SK-N-SH (cell line): Measurements from ENCODE around the gene SPTSSB. TPM values are rescaled to one million over a fixed set of nuclear protein-coding genes. Genes with fewer than 3 reads are reported as not detected.

ENCODE experiments used
- CTCF ChIA-PET: fragments of 300-600, 350-600 bp; formaldehyde crosslinking; extraction: SDS; loops from one replicate; lab custom pipeline; 2021; lab: Yijun Ruan, JAX
- POLR2A ChIA-PET: fragments of 350-600 bp; sonication (Branson Sonifier 250); formaldehyde crosslinking; extraction: SDS; loops from one replicate; lab custom pipeline; 2020; ENCODE audit warnings: antibody characterized with exemption, inconsistent platforms; lab: Yijun Ruan, JAX
- DNase-seq: peaks from one replicate; pipeline ENCODE4 v3.0.0; 2012
- H2AFZ ChIP-seq: fragments of 200-600 bp; sonication (generic); 2 replicates; pipeline ENCODE4 v1.8.1; 2016; ENCODE audit warnings: antibody characterized with exemption, mild to moderate bottlenecking, low read depth
- H3F3A ChIP-seq: fragments of 200-600 bp; sonication (generic); replicated peaks from 2 replicates; pipeline ENCODE3; 2016; ENCODE audit warnings: antibody characterized with exemption, mild to moderate bottlenecking; ENCODE audit not compliant: insufficient read depth
- H3K27ac ChIP-seq, 2 experiments: fragments of 200-500 bp in 1 of 2; fragments of 200-600 bp in 1 of 2; sonication (Bioruptor generic) in 1 of 2; sonication (generic), shearing (Covaris generic) in 1 of 2; 2 replicates each; pipeline versions ENCODE4 v1.5.1 to v1.6.1; 2014 to 2016; ENCODE audit warnings: low read depth in 2 of 2, inconsistent platforms in 1 of 2, low read length in 1 of 2, mild to moderate bottlenecking in 1 of 2, mixed read lengths in 1 of 2
- H3K27me3 ChIP-seq: fragments of 200-600 bp; sonication (generic), shearing (Covaris generic); 2 replicates; pipeline ENCODE4 v1.6.1; 2016; ENCODE audit warnings: mixed run types; ENCODE audit not compliant: insufficient read depth
- H3K36me3 ChIP-seq, 2 experiments: fragments of 200-500 bp in 1 of 2; fragments of 200-600 bp in 1 of 2; sonication (Bioruptor generic) in 1 of 2; sonication (generic) in 1 of 2; replicated peaks in 1 of 2; 2 replicates each; pipeline versions ENCODE3 to v1.5.1; 2014 to 2016; ENCODE audit warnings: low read length in 1 of 2, mild to moderate bottlenecking in 1 of 2; ENCODE audit not compliant: insufficient read depth in 2 of 2, control insufficient read depth in 1 of 2
- H3K4me1 ChIP-seq, 2 experiments: fragments of 200-500 bp in 1 of 2; fragments of 200-600 bp in 1 of 2; sonication (Bioruptor generic) in 1 of 2; sonication (generic), shearing (Covaris generic) in 1 of 2; 2 replicates each; pipeline versions ENCODE4 v1.5.1 to v1.6.1; 2014 to 2016; ENCODE audit warnings: low read depth in 1 of 2, low read length in 1 of 2, mixed run types in 1 of 2; ENCODE audit not compliant: insufficient read depth in 2 of 2, control insufficient read depth in 1 of 2
- H3K4me2 ChIP-seq: fragments of 200-600 bp; sonication (generic), shearing (Covaris generic); 2 replicates; pipeline ENCODE4 v1.6.1; 2017; ENCODE audit warnings: mixed run types
- H3K4me3 ChIP-seq, 2 experiments: fragments of 200-500 bp in 1 of 2; fragments of 200-600 bp in 1 of 2; sonication (Bioruptor generic) in 1 of 2; sonication (generic), shearing (Covaris generic) in 1 of 2; 2 replicates each; pipeline versions ENCODE4 v1.5.1 to v1.8.1; 2014 to 2016; ENCODE audit warnings: low read depth in 2 of 2, inconsistent platforms in 1 of 2, low read length in 1 of 2, mild to moderate bottlenecking in 1 of 2, mixed read lengths in 1 of 2, moderate library complexity in 1 of 2
- H3K79me2 ChIP-seq: fragments of 200-600 bp; sonication (generic); 2 replicates; pipeline ENCODE4 v1.8.1; 2017; ENCODE audit warnings: mild to moderate bottlenecking; ENCODE audit not compliant: insufficient read depth
- H3K9ac ChIP-seq: fragments of 200-600 bp; sonication (generic); 2 replicates; pipeline ENCODE4 v1.6.1; 2017; ENCODE audit warnings: mixed run types
- H3K9me2 ChIP-seq: fragments of 200-600 bp; sonication (generic); 2 replicates; pipeline ENCODE4 v1.6.1; 2017; ENCODE audit warnings: mixed run types
- H3K9me3 ChIP-seq: fragments of 200-600 bp; sonication (generic); 2 replicates; pipeline ENCODE4 v1.6.1; 2017; ENCODE audit warnings: mixed run types, mild to moderate bottlenecking, moderate library complexity
- H4K20me1 ChIP-seq: fragments of 200-600 bp; sonication (generic); 2 replicates; pipeline ENCODE4 v1.6.1; 2017; ENCODE audit warnings: mild to moderate bottlenecking, mixed run types; ENCODE audit not compliant: insufficient read depth
- CTCF ChIP-seq: fragments of 200-600 bp; sonication (generic); IDR thresholded peaks from 2 replicates; pipeline ENCODE4 v1.6.1; 2017; ENCODE audit warnings: antibody characterized with exemption, mild to moderate bottlenecking, moderate library complexity
- ELF1 ChIP-seq: IDR thresholded peaks from 2 replicates; pipeline ENCODE4 v1.4.0; 2012
- EP300 ChIP-seq, 2 experiments: IDR thresholded peaks; 2 replicates each; pipeline versions ENCODE4 v1.4.0 to v1.6.1; 2012; ENCODE audit warnings: borderline replicate concordance in 1 of 2, low read depth in 1 of 2, low read length in 1 of 2
- EZH2phosphoT487 ChIP-seq: fragments of 200-600 bp; sonication (generic); IDR thresholded peaks from 2 replicates; pipeline ENCODE4 v1.6.1; 2017; ENCODE audit warnings: low read depth, mixed run types, mild to moderate bottlenecking, antibody characterized with exemption, moderate library complexity, borderline replicate concordance
- FOXM1 ChIP-seq: IDR thresholded peaks from 2 replicates; pipeline ENCODE4 v1.4.0; 2012; ENCODE audit warnings: low read depth, mild to moderate bottlenecking
- MEF2A ChIP-seq: IDR thresholded peaks from 2 replicates; pipeline ENCODE4 v1.4.0; 2012; ENCODE audit warnings: low read depth, borderline replicate concordance
- MXI1 ChIP-seq: IDR thresholded peaks from 2 replicates; pipeline ENCODE4 v1.6.1; 2012; ENCODE audit warnings: mild to moderate bottlenecking, low read depth, low read length, improper control_type of control experiment
- NFIC ChIP-seq: IDR thresholded peaks from 2 replicates; pipeline ENCODE4 v1.4.0; 2012; ENCODE audit warnings: borderline replicate concordance
- NRF1 ChIP-seq: IDR thresholded peaks from 2 replicates; pipeline ENCODE4 v1.6.1; 2012; ENCODE audit warnings: low read depth, mild to moderate bottlenecking, low read length
- PBX3 ChIP-seq: IDR thresholded peaks from 2 replicates; pipeline ENCODE4; 2012
- POLR2AphosphoS5 ChIP-seq: IDR thresholded peaks from 2 replicates; pipeline ENCODE4 v1.6.1; 2012; ENCODE audit warnings: low read depth, low read length
- RCOR1 ChIP-seq: fragments of 150-350 bp; IDR thresholded peaks from 2 replicates; pipeline ENCODE4 v1.6.1; 2017; ENCODE audit warnings: antibody characterized with exemption, low read length
- SIN3A ChIP-seq: IDR thresholded peaks from 2 replicates; pipeline ENCODE4 v1.6.1; 2012; ENCODE audit warnings: low read depth, mild to moderate bottlenecking, low read length, moderate library complexity, borderline replicate concordance
- TAF1 ChIP-seq: IDR thresholded peaks from 2 replicates; pipeline ENCODE4 v1.6.1; 2012; ENCODE audit warnings: low read depth, mild to moderate bottlenecking, low read length, moderate library complexity, borderline replicate concordance
- USF1 ChIP-seq: IDR thresholded peaks from 2 replicates; pipeline ENCODE4 v1.4.0; 2012; ENCODE audit warnings: low read depth, borderline replicate concordance
- WGBS: methylation state at CpG from one replicate; pipeline ENCODE4 v1.1.6; 2017; ENCODE audit warnings: low lambda C conversion rate; 5-methylcytosine and 5-hydroxymethylcytosine counted together
- polyA plus RNA-seq, 3 experiments: library from polyadenylated mRNA; depleted of rRNA; stranded (reverse); fragments of >200 nt; gene quantifications; 2 replicates each; pipeline ENCODE4 v1.2.3, GENCODE V29; 2012
- TF ChIP-seq, protein P1 (sequence below): IDR thresholded peaks from 2 replicates; pipeline ENCODE4 v1.4.0; 2012; ENCODE audit warnings: low read depth, borderline replicate concordance

The SPTSSB gene
- polyA plus RNA-seq, 1 of the 3 experiments (the other 2 are of a cell fraction): 0.07 TPM

DNA sequence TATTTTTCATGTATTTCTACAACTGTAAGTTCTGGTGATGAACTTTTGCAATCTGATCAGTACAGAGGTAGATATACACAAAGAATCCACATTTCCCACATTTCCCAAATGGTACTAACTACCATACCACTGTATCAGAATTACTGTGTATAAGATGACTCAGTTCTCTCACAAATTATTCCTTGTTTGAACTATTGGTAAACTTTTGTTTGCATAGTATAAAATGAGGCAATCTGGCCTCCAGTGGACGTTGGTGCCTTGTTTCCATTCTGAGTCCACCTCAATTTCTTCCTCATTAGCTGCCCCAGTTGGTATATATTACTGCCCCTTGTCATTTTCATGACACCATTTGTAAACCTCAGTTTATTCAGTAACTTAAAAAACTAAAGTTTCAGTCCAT, 38.5 kb downstream of the SPTSSB start:
- DNase-seq: no peak
- Histone ChIP-seq H3F3A (no peaks in the 10 kb centered on the region), H3K9me3 (no peaks in the 10 kb centered on the region), H3K4me2 (no peak overlapping the region), H3K27me3 (no peaks in the 10 kb centered on the region), H3K27ac (no peak overlapping the region), H3K4me3 (no peak overlapping the region), H3K36me3 (no peaks in the 10 kb centered on the region), H3K9ac (no peak overlapping the region), H4K20me1 (no peaks in the 10 kb centered on the region), H3K4me1 (no peaks in the 10 kb centered on the region), H3K9me2 (no peaks in the 10 kb centered on the region), H2AFZ (no peak overlapping the region), H3K79me2 (no peaks in the 10 kb centered on the region)
- ChIA-PET POLR2A (no interaction called here), CTCF (no interaction called here)
- TF ChIP-seq USF1: no peak
- TF ChIP-seq POLR2AphosphoS5: no peak
- TF ChIP-seq FOXM1: no peak
- no peak for TF ChIP-seq NRF1
- no peak for TF ChIP-seq SIN3A
- no peak for TF ChIP-seq MXI1
- no peak for TF ChIP-seq TAF1
- TF ChIP-seq ELF1: no peak
- TF ChIP-seq CTCF: no peak
- TF ChIP-seq, protein P1, sequence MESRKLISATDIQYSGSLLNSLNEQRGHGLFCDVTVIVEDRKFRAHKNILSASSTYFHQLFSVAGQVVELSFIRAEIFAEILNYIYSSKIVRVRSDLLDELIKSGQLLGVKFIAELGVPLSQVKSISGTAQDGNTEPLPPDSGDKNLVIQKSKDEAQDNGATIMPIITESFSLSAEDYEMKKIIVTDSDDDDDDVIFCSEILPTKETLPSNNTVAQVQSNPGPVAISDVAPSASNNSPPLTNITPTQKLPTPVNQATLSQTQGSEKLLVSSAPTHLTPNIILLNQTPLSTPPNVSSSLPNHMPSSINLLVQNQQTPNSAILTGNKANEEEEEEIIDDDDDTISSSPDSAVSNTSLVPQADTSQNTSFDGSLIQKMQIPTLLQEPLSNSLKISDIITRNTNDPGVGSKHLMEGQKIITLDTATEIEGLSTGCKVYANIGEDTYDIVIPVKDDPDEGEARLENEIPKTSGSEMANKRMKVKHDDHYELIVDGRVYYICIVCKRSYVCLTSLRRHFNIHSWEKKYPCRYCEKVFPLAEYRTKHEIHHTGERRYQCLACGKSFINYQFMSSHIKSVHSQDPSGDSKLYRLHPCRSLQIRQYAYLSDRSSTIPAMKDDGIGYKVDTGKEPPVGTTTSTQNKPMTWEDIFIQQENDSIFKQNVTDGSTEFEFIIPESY: no peak
- no peak for TF ChIP-seq NFIC
- no peak for TF ChIP-seq EP300 (IDR thresholded peaks at IDR 0.05; ENCODE audit: borderline replicate concordance in 1 of 2, low read depth in 1 of 2, low read length in 1 of 2)
- no peak for TF ChIP-seq MEF2A
- no peak for TF ChIP-seq PBX3
- TF ChIP-seq EZH2phosphoT487: no peak
- no peak for TF ChIP-seq RCOR1
- WGBS: 0% methylated on average over 1 of the region's 1 CpG
